Activated T-helper 2 cell treated with anti-CD3 and anti-CD28 coated beads, Interferon-gamma antibody, Interleukin-2, Interleukin-4, amounts not matched to agents 10 μg/mL and 5 μg/mL and 100 μg/mL, durations not matched to agents 14 hours and 24 hours and 36 hours (primary cell): ENCODE data around the gene GOLGA6L26. TPM values are rescaled to one million over a fixed set of nuclear protein-coding genes. Genes with fewer than 3 reads are reported as not detected.
"Not testable (repeated sequence)": the region's sequence is repeated elsewhere in the genome, so short reads cannot be mapped to it uniquely, and the experiment has no call there.

Source experiments
- DNase-seq: peaks from one replicate; pipeline ENCODE4 v3.0.0; 2021; ENCODE audit warnings: low spot score
- H3K27ac Mint-ChIP-seq: one replicate; pipeline ENCODE4 v1.8.0; 2021; ENCODE audit warnings: mixed read lengths
- H3K27me3 Mint-ChIP-seq: one replicate; pipeline ENCODE4 v1.8.0; 2021; ENCODE audit warnings: low read depth, mixed read lengths
- H3K36me3 Mint-ChIP-seq: one replicate; pipeline ENCODE4 v1.8.0; 2021; ENCODE audit warnings: low read depth, mixed read lengths
- H3K4me1 Mint-ChIP-seq: one replicate; pipeline ENCODE4 v1.8.0; 2021; ENCODE audit warnings: low read depth, mixed read lengths
- H3K4me3 Mint-ChIP-seq: one replicate; pipeline ENCODE4 v1.8.0; 2021; ENCODE audit warnings: low read depth, mild to moderate bottlenecking, moderate library complexity, mixed read lengths
- H3K9me3 Mint-ChIP-seq: one replicate; pipeline ENCODE4 v1.8.0; 2021; ENCODE audit warnings: mixed read lengths
- intact Hi-C: fragments of 100-400 bp; cut with micrococcal nuclease; formaldehyde crosslinking; loops from one replicate; pipeline ENCODE4 v1.15.1; 2023
- total RNA-seq: library from RNA; stranded (reverse); gene quantifications from 2 replicates; pipeline ENCODE4 v1.2.3, GENCODE V29; 2022

The GOLGA6L26 gene, protein sequence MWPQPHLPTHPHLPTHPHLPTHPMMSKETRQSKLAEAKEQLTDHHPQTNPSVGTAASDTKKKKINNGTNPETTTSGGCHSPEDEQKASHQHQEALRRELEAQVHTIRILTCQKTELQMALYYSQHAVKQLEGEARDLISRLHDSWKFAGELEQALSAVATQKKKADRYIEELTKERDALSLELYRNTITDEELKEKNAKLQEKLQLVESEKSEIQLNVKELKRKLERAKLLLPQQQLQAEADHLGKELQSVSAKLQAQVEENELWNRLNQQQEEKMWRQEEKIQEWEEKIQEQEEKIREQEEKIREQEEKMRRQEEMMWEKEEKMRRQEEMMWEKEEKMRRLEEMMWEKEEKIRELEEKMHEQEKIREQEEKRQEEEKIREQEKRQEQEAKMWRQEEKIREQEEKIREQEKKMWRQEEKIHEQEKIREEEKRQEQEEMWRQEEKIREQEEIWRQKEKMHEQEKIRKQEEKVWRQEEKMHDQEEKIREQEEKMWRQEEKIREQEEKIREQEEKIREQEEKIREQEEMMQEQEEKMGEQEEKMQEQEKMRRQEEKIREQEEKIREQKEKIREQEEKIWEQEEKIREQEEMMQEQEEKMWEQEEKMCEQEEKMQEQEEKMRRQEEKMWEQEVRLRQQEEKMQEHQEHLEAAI
- not detected in 2 replicates for total RNA-seq

DNA sequence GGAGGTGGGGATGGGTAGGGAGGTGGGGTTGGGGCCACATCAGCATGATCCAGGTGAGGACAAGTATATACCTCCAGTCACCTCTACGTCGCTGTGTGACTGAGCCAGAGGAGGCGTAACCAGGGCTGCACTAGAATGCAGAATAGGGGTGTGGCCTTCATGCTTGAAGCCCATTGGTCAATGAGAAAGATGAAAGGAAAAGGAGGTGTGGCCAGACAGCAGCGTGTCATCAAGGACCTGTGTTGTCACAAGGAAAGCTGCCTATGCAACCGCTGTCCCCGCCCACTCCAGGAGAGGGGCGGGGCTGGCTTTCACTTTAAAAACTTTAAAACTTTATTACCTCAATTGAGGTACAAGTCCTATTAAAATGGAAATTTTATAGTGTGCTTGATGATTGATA lies at the start of gene GOLGA6L26:
TSS of gene GOLGA6L26 (minus strand) at position 101 of the 400 bp plus-strand sequence. CDS start at position 40, 61 bp downstream.
- intact Hi-C loops, H3K9me3 Mint-ChIP-seq, DNase-seq, H3K4me3 Mint-ChIP-seq, H3K27ac Mint-ChIP-seq, H3K4me1 Mint-ChIP-seq, H3K36me3 Mint-ChIP-seq, H3K27me3 Mint-ChIP-seq: not testable (repeated sequence)

DNA sequence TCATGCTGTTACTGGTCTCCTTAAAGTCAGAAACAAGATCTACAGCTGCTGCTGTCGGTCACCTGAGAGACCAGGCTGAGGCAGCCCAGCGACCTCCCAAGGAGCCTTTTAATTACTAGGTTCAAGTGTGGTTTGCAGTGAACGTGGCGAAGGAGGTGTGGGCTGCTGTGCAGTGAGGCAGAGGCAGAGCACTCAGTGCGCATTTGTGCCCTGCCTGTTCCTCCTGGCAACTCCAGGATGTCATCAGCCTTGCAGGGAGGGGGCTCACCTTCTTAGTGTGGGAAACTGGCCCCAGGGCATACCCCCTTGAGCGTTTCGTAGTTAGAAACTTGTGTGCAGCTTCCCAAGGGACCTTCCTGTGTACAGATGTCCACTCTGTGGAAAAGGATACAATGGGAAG lies 47.2 kb upstream of the GOLGA6L26 start:
- H3K27me3 Mint-ChIP-seq, H3K27ac Mint-ChIP-seq, H3K9me3 Mint-ChIP-seq, H3K4me3 Mint-ChIP-seq, intact Hi-C loops, DNase-seq, H3K4me1 Mint-ChIP-seq, H3K36me3 Mint-ChIP-seq: not testable (repeated sequence)

DNA sequence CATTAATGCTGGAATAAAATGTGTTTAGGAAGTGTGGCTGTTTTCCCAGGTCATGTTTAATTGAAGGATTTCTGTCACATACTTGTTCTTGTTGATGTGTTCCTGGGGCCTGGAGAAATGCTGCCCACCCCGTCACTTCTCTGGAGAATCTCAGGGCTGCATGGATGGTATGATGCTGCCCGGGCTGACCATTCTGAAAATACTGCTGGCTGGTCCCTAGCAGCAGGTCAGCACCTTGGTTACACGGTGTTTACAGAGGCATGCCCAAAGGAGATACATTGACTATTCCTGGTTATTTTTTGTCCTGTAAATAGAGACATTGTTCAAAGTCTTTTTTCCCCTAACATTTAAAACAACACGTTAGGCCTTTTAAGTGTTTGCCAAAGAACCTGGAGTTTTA lies 46.7 kb upstream of the GOLGA6L26 start:
- H3K27ac Mint-ChIP-seq, intact Hi-C loops, H3K9me3 Mint-ChIP-seq: not testable (repeated sequence)

DNA sequence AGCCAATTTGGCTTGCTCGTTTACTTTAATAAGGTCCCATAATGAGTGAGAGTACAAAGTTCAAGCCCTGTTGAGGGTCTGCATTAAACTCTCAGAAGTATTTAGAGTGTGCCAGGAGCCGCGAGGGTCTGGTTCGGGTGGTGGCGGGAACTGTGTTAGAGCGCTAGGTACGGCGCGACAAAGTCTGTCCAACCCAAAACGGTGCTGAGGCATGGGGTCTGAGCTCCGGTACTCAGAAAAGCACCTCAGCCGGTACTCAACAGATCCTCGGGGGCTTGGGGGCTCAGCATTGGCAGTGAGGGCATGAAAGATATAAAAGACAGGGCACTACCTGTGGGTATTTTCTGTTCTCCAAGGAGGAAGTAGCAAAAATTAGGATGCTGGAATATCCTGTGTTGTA lies 45.0 kb upstream of the GOLGA6L26 start:
- H3K9me3 Mint-ChIP-seq, H3K36me3 Mint-ChIP-seq, DNase-seq, H3K27me3 Mint-ChIP-seq, H3K4me1 Mint-ChIP-seq, H3K27ac Mint-ChIP-seq, H3K4me3 Mint-ChIP-seq, intact Hi-C loops: not testable (repeated sequence)

More for the DNA sequence above, 46.7 kb upstream of the GOLGA6L26 start:
- not testable (repeated sequence) for H3K36me3 Mint-ChIP-seq, H3K4me1 Mint-ChIP-seq, DNase-seq, H3K4me3 Mint-ChIP-seq, H3K27me3 Mint-ChIP-seq

DNA sequence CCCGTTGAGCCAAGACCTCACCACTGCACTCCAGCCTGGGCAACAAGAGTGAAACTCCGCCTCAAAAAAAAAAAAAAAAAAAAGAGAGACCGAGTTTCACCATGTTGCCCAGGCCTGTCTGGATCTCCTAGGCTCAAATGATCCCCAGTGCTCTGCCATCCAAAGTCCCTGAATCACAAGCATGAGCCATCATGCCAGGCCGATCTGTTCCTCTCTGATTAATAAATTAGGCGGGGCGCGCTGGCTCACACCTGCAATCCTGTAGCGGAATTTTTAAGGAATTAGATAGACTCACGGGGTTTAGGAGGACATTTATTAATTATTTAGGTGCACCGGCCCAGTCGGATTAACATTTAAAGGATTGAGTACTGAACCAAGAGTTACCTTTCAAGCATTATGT lies 40.2 kb upstream of the GOLGA6L26 start:
- H3K4me1 Mint-ChIP-seq, H3K36me3 Mint-ChIP-seq, intact Hi-C loops, H3K9me3 Mint-ChIP-seq, H3K4me3 Mint-ChIP-seq, DNase-seq, H3K27ac Mint-ChIP-seq, H3K27me3 Mint-ChIP-seq: not testable (repeated sequence)

DNA sequence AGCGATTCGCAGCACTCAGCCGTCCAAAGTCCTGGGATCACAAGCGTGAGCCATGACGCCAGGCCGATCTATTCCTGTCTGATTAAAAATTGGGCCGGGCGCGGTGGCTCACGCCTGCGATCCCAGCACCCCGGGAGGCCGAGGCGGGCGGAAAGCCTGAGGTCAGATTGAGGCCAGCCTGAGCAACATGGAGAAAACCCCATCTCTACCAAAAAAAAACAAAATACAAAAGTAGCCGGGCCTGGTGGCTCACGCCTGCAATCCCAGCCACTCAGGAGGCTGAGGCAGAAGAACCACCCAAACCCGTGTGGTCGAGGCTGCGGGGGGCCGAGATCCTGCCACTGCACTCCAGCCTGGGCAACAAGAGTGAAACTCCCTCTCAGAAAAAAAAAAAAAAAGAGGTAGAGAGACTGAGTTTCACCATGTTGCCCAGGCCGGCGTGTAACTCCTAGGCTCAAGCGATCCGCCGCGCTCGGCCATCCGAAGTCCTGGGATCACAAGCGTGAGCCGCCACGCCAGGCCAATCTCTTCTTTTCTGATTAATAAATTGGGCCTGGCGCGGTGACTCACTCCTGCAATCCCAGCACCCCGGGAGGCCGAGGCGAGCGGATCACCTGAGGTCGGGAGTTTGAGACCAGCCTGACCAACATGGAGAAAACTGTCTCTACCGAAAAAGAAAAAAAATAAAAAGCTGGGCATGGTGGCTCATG lies 39.0 kb upstream of the GOLGA6L26 start:
- H3K36me3 Mint-ChIP-seq, DNase-seq, intact Hi-C loops, H3K9me3 Mint-ChIP-seq, H3K27me3 Mint-ChIP-seq, H3K4me3 Mint-ChIP-seq, H3K27ac Mint-ChIP-seq, H3K4me1 Mint-ChIP-seq: not testable (repeated sequence)

DNA sequence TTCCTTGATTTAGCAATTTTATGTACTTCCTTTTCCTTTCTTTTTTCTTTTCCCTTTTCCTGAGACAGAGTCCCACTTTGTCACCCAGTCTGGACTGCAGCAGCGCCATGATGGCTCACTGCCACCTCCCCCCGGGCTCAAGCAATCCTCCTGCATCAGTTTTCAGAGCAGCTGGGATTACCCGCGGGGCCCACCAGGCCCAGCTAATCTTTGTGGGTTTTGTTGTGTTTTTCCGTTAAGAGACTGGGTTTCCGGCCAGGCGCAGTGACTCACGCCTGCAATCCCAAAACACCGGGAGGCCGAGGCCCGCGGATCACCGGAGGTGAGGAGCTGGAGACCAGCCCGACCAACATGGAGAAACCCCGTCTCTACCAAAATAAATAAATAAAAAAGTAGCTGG lies 38.3 kb upstream of the GOLGA6L26 start:
- intact Hi-C loops, result no loop called here
- Mint-ChIP-seq H3K27me3 (peaks cover 7% of the 10 kb centered on the region), H3K27ac (no peak overlapping the region)

DNA sequence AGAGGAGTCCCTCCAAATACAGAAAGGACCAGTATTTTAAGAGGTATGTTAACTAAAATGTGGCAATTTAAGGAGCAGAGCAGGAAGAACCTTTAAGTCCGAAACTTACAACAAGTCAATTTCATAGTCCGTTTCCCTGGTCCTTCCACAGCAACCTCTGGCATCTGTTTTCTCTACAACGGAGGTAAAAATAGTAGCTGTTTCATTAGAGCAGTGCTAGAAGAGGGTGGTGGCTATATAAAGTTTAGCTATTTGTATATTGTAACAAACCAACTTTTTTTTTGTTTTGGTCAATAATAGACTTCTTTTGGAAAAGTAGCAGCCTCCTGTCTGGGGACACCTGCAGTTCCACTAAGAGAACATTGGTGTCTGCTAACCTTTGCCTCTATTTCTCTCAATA lies 37.9 kb upstream of the GOLGA6L26 start:
- H3K36me3 Mint-ChIP-seq, H3K4me3 Mint-ChIP-seq, H3K4me1 Mint-ChIP-seq, H3K9me3 Mint-ChIP-seq, H3K27ac Mint-ChIP-seq, DNase-seq, H3K27me3 Mint-ChIP-seq, intact Hi-C loops: not testable (repeated sequence)

More for the DNA sequence above, 38.3 kb upstream of the GOLGA6L26 start:
- no peak overlapping the region for H3K4me3 Mint-ChIP-seq
- no peaks in the 10 kb centered on the region for H3K9me3 Mint-ChIP-seq
- no peaks in the 10 kb centered on the region for H3K4me1 Mint-ChIP-seq
- no peak for DNase-seq
- no peaks in the 10 kb centered on the region for H3K36me3 Mint-ChIP-seq

DNA sequence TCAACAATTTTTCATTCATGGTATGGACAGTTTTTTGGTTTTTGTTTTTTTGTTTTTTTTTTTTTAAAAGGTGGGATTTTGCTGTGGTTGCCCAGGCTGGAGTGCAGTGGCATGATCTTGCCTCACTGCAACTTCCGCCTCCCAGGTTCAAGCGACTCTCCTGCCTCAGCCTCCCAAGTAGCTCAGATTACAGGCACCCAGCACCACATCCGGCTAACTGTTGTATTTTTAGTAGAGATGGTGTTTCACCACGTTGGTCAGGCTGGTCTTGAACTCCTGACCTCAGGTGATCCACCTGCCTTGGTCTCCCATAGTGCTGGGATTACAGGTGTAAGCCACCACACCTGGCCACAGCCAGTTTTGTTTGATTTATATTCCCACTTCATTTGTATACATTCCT lies 37.1 kb upstream of the GOLGA6L26 start:
- intact Hi-C loops, H3K4me1 Mint-ChIP-seq: not testable (repeated sequence)

DNA sequence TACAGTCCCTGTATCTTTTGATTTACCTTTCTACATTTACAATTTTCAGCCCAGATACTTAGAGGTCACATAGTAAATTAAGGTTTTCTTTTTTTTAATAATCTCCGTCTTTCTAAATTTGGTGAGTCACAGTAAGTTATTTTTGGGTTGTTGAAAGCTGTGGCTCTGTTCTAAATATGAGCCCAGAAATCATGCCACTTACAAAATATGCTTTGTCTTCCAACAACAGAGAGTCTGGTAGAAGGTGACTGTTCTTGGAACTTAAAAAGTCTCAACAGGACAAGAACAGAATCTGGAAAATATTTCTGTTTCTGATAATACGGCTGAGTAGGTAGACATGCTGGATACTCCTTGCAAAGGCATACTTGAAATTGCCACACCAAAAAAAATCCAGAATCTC lies 36.6 kb upstream of the GOLGA6L26 start:
- Mint-ChIP-seq H3K9me3 (no peaks in the 10 kb centered on the region), H3K36me3 (no peaks in the 10 kb centered on the region), H3K27me3 (peaks cover 3% of the 10 kb centered on the region), H3K4me3 (no peak overlapping the region), H3K4me1 (no peaks in the 10 kb centered on the region), H3K27ac (no peak overlapping the region)
- intact Hi-C loops, result no loop called here
- DNase-seq, result no peak

More for the DNA sequence above, 37.1 kb upstream of the GOLGA6L26 start:
- not testable (repeated sequence) for H3K27me3 Mint-ChIP-seq, H3K27ac Mint-ChIP-seq, H3K9me3 Mint-ChIP-seq, DNase-seq, H3K4me3 Mint-ChIP-seq, H3K36me3 Mint-ChIP-seq

DNA sequence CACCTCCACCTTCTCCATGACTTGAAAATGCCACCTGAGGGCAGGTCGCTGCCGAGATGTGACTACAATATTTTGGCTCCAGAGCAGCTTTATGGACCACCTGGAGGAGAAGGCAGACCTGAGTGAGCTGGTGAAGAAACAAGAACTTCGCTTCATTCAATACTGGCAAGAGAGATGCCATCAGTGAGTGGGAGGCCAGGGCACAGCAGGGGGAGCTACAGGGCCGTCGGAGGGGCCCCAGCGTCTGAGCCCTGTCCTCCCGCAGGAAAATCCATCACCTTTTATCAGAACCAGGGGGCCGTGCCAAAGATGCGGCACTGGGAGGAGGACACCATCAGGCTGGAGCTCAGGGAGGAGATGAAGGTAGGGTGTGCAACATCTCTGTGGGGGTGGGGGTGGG lies 30.3 kb upstream of the GOLGA6L26 start:
- H3K27me3 Mint-ChIP-seq, H3K9me3 Mint-ChIP-seq, H3K27ac Mint-ChIP-seq, H3K4me3 Mint-ChIP-seq, H3K4me1 Mint-ChIP-seq, intact Hi-C loops, H3K36me3 Mint-ChIP-seq, DNase-seq: not testable (repeated sequence)

DNA sequence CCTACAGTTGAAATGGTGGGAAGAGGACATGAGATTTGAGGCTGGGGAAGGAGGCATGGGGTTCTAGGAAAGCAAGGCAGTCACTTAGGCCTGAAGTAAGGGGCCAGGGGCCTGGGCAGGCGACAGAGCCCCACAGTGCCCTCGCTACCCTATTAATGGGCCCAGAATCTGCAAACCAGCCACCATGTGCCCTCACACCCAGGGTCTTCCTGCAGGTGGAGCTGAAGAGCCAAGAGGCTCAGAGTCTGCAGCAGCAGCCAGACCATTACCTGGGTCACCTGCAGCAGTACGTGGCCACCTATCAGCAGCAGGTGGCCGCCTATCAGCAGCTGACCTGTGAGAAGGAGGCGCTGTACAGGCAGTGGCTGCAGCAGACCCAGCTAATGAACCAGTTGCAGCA lies 28.6 kb upstream of the GOLGA6L26 start:
- H3K27me3 Mint-ChIP-seq, H3K27ac Mint-ChIP-seq, H3K4me1 Mint-ChIP-seq, DNase-seq, intact Hi-C loops, H3K9me3 Mint-ChIP-seq, H3K36me3 Mint-ChIP-seq, H3K4me3 Mint-ChIP-seq: not testable (repeated sequence)

DNA sequence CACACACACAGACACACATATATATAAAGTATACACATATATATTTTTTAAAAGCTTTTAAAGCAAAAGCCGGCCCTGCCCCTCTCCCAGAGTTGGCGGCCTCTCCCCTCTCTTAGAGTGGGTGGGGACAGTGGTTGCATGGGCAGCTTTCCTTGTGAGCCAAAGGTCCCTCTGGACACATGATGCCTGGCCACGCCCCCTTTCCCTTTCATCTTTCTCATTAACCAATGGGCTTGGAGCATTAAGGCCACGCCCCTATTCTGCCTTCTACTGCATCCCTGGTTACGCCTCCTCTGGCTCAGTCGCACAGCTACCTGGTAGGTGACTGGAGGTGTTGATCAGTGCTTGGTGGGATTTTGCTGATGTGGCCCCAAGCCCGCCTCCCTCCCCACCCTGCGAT lies 20.5 kb upstream of the GOLGA6L26 start, which contains the start of gene GOLGA8S:
TSS of gene GOLGA8S (plus strand) at position 301 of the 400 bp plus-strand sequence. CDS start at position 363, 62 bp downstream.
- H3K4me3 Mint-ChIP-seq, H3K36me3 Mint-ChIP-seq: not testable (repeated sequence)

More for the DNA sequence above, 20.5 kb upstream of the GOLGA6L26 start, which contains the start of gene GOLGA8S:
- intact Hi-C loops, H3K27me3 Mint-ChIP-seq, DNase-seq, H3K4me1 Mint-ChIP-seq, H3K27ac Mint-ChIP-seq, H3K9me3 Mint-ChIP-seq: not testable (repeated sequence)
